Panc1 (cell line): ENCODE data around the gene RBMS1. TPM values are rescaled to one million over a fixed set of nuclear protein-coding genes. Genes with fewer than 3 reads are reported as not detected.

ENCODE experiments used
- ATAC-seq: fragments of 200-7000 bp; cut with Tn5 transposase; 2 replicates; pipeline ENCODE4 v1.9.1; 2020; ENCODE audit warnings: mild to moderate bottlenecking, moderate library complexity
- BruUV-seq: library from RNA; stranded (reverse); fragments of 400-500 nt; replicated peaks from 2 replicates; lab custom pipeline; 2021; lab: Mats Ljungman, UMichigan
- CTCF ChIA-PET: fragments of 300-600 bp; sonication (Branson Sonifier 250); formaldehyde crosslinking; loops from one replicate; lab custom pipeline; 2022; ENCODE audit warnings: antibody characterized with exemption; lab: Charles Lee
- POLR2A ChIA-PET: fragments of 300-600 bp; sonication (Branson Sonifier 250); formaldehyde crosslinking; loops from one replicate; lab custom pipeline; 2022; ENCODE audit warnings: antibody characterized with exemption; lab: Charles Lee
- DNase-seq: peaks from one replicate; pipeline ENCODE4 v3.0.0-alpha.2; 2010; ENCODE audit warnings: low read depth, low spot score
- H3K27ac ChIP-seq: 2 replicates; pipeline ENCODE4 v1.5.1; 2011; ENCODE audit warnings: mild to moderate bottlenecking, low read length, inconsistent platforms
- H3K27me3 ChIP-seq: fragments of 200-500 bp; sonication (Bioruptor generic); 2 replicates; pipeline ENCODE4 v1.6.0; 2014; ENCODE audit warnings: low read length, inconsistent platforms; ENCODE audit not compliant: control insufficient read depth, insufficient read depth
- H3K36me3 ChIP-seq: fragments of 200-500 bp; sonication (Bioruptor generic); 2 replicates; pipeline ENCODE4 v1.5.1; 2014; ENCODE audit warnings: inconsistent platforms, mild to moderate bottlenecking, low read length, moderate library complexity; ENCODE audit not compliant: control insufficient read depth, insufficient read depth
- H3K4me1 ChIP-seq: 2 replicates; pipeline ENCODE4 v1.5.1; 2011; ENCODE audit warnings: inconsistent platforms, mild to moderate bottlenecking, low read length, moderate library complexity; ENCODE audit not compliant: control insufficient read depth, insufficient read depth
- H3K4me3 ChIP-seq, 2 experiments: 2 replicates each; pipeline ENCODE4 v1.5.1; 2011 to 2012; ENCODE audit warnings: low read depth in 2 of 2, low read length in 2 of 2, mild to moderate bottlenecking in 2 of 2, inconsistent platforms in 1 of 2, moderate library complexity in 1 of 2
- H3K9me3 ChIP-seq: fragments of 200-500 bp; sonication (Bioruptor generic); 2 replicates; pipeline ENCODE4 v1.5.1; 2014; ENCODE audit warnings: low read depth, mild to moderate bottlenecking, inconsistent platforms, low read length, moderate library complexity; ENCODE audit not compliant: control insufficient read depth, insufficient read depth
- POLR2AphosphoS5 ChIP-seq: IDR thresholded peaks from 2 replicates; pipeline ENCODE4 v1.6.1; 2012; ENCODE audit warnings: mild to moderate bottlenecking, low read depth, low read length, moderate library complexity
- SIN3A ChIP-seq: IDR thresholded peaks from 2 replicates; pipeline ENCODE4 v1.6.1; 2012; ENCODE audit warnings: low read depth, mild to moderate bottlenecking, low read length, moderate library complexity, borderline replicate concordance; ENCODE audit not compliant: insufficient read depth
- TCF7L2 ChIP-seq: IDR thresholded peaks from 2 replicates; pipeline ENCODE4 v1.6.1; 2011; ENCODE audit warnings: mild to moderate bottlenecking, low read depth, low read length, inconsistent platforms
- in situ Hi-C: cut with HindIII; loops from 2 replicates; pipeline ENCODE4 v1.10.0; 2016; ENCODE audit warnings: low sequenced_read_pairs, low pct_unique_long_range_greater_than_20kb
- intact Hi-C: fragments of 100-400 bp; cut with micrococcal nuclease; formaldehyde crosslinking; loops from one replicate; pipeline ENCODE4 v1.10.0; 2022; ENCODE audit not compliant: unreplicated experiment
- total RNA-seq: library from RNA; stranded (reverse); gene quantifications from one replicate; pipeline ENCODE4 v1.2.1, GENCODE V29; 2021; ENCODE audit not compliant: unreplicated experiment
- TF ChIP-seq, protein P1 (sequence below), 2 experiments: IDR thresholded peaks; 2 replicates each; pipeline ENCODE4 v1.6.1; 2011 to 2012; ENCODE audit warnings: low read depth in 2 of 2, control low read depth in 1 of 2, low read length in 1 of 2, mild to moderate bottlenecking in 1 of 2, moderate library complexity in 1 of 2; ENCODE audit not compliant: insufficient read depth in 1 of 2
- TF ChIP-seq, protein P2 (sequence below): fragments of 450-650 bp; IDR thresholded peaks from 2 replicates; pipeline ENCODE4 v1.5.1; 2017; ENCODE audit warnings: mild to moderate bottlenecking

The RBMS1 gene
- total RNA-seq, 1 experiment from 2014 or later, result 67.0 TPM

DNA sequence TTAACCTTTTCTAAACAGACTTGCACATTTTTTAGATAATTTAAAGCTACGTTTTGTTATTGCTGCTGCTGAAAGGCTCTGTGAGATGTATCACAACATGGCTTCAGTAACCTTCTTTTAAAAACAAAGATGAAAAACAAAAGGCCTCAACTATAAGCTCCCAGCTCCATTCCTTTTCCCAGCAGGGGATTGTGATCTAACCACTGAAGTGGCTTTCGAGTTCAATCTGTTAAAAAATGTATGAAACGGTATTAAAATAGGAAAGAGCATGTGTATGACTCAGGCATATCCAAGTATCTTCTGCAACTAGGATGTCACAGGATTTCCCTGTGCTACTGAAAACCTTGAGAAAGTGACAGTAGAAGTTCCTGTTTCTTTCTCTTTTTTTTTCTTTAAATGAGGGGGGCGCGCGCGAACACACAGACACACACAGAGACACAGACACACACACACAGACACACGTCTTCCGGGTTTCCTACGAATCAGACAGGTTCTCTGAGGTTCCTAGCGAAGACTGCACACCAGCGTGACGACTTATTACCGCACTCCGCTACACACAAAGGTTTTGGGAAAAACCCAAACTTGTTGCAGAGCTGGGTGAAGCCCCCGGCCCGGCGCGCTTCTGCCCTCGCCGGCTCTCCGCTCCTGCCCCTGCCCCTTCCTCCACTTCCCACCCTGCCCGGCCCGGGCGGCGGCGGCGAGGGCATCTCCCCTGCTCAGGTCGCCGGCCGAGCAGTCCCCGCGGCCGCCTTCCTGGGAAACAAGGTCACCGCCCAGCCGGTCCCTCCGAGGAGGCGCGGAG, 86.8 kb downstream of the RBMS1 start:
- ChIA-PET POLR2A (interaction anchor here (0.6 kb wide), 2 partner anchors 11 to 1903 kb away, joined by 3 read pairs; no protein-coding TSS in a partner anchor), CTCF (no interaction called here)
- peak overlapping the region; percentile 87 for H3K27ac ChIP-seq
- TF ChIP-seq TCF7L2, result no peak
- no peak for TF ChIP-seq POLR2AphosphoS5
- TF ChIP-seq SIN3A, result no peak
- TF ChIP-seq, protein P1, sequence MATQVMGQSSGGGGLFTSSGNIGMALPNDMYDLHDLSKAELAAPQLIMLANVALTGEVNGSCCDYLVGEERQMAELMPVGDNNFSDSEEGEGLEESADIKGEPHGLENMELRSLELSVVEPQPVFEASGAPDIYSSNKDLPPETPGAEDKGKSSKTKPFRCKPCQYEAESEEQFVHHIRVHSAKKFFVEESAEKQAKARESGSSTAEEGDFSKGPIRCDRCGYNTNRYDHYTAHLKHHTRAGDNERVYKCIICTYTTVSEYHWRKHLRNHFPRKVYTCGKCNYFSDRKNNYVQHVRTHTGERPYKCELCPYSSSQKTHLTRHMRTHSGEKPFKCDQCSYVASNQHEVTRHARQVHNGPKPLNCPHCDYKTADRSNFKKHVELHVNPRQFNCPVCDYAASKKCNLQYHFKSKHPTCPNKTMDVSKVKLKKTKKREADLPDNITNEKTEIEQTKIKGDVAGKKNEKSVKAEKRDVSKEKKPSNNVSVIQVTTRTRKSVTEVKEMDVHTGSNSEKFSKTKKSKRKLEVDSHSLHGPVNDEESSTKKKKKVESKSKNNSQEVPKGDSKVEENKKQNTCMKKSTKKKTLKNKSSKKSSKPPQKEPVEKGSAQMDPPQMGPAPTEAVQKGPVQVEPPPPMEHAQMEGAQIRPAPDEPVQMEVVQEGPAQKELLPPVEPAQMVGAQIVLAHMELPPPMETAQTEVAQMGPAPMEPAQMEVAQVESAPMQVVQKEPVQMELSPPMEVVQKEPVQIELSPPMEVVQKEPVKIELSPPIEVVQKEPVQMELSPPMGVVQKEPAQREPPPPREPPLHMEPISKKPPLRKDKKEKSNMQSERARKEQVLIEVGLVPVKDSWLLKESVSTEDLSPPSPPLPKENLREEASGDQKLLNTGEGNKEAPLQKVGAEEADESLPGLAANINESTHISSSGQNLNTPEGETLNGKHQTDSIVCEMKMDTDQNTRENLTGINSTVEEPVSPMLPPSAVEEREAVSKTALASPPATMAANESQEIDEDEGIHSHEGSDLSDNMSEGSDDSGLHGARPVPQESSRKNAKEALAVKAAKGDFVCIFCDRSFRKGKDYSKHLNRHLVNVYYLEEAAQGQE (IDR thresholded peaks at IDR 0.05; ENCODE audit: insufficient read depth in 1 of 2, low read depth in 2 of 2, low read length in 1 of 2), result no peak
- TF ChIP-seq, protein P2, sequence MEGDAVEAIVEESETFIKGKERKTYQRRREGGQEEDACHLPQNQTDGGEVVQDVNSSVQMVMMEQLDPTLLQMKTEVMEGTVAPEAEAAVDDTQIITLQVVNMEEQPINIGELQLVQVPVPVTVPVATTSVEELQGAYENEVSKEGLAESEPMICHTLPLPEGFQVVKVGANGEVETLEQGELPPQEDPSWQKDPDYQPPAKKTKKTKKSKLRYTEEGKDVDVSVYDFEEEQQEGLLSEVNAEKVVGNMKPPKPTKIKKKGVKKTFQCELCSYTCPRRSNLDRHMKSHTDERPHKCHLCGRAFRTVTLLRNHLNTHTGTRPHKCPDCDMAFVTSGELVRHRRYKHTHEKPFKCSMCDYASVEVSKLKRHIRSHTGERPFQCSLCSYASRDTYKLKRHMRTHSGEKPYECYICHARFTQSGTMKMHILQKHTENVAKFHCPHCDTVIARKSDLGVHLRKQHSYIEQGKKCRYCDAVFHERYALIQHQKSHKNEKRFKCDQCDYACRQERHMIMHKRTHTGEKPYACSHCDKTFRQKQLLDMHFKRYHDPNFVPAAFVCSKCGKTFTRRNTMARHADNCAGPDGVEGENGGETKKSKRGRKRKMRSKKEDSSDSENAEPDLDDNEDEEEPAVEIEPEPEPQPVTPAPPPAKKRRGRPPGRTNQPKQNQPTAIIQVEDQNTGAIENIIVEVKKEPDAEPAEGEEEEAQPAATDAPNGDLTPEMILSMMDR, result no peak
- DNase-seq, result no peak
- intact Hi-C loops (loop anchor here (10.0 kb wide), 1 partner anchor 568 kb away; no protein-coding TSS in a partner anchor), in situ Hi-C loops (no loop called here)
- H3K27me3 ChIP-seq, result no peaks in the 10 kb centered on the region
- ATAC-seq, result peak; percentile 53
- H3K36me3 ChIP-seq, result no peaks in the 10 kb centered on the region
- peak overlapping the region; percentile 64 to 84 for H3K4me3 ChIP-seq
- peaks cover 51% of the 10 kb centered on the region for H3K4me1 ChIP-seq
- BruUV-seq, result TSS peak; percentile 48
- H3K9me3 ChIP-seq, result no peaks in the 10 kb centered on the region

DNA sequence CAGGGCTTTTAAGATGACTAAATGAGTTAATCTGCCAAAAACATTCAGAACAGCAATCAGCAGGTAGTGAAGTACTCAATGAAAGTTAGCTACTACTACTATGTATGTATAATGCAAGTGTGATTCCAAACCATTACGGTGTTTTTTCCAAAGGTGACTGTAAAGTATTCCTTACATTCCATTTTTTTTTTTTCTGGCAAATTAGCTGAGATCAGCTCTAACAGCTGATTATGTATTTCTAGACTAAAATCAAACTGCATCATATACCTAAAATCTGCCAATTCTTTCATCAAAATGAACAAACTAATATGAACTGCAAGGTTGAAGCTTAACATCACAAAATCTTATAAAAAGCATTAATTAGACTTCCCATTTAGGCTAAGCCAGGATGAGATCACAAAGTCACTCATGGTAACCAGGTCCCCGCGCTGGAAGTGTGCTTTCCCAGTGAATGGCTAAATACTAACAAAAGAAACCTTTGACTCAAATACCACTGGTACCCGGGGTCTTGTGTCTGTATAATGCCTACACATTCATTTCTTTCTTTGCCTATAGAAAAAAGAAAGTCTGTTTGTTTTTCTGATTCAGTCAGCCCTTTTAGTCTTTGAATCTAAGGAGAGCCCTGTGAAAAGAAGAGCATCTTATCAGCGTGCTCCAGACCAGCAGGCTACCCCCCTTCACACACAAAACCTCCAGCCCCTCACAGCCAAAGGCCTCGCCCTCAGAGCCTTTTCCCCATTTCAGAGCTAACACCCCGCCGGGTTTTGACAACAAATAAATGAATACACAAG, 88.3 kb downstream of the RBMS1 start:
- H3K27ac ChIP-seq, result peak overlapping the region; percentile 87; the same call in 1 of the 2 replicates
- BruUV-seq, result no TSS peak
- ChIA-PET CTCF (interaction anchor here (0.7 kb wide), 2 partner anchors 115 to 160 kb away, joined by 3 to 4 read pairs; no protein-coding TSS in a partner anchor), POLR2A (interaction anchor here (0.6 kb wide), 1 partner anchor 13 kb away, joined by 5 read pairs; no protein-coding TSS in a partner anchor)
- no peaks in the 10 kb centered on the region for H3K9me3 ChIP-seq
- in situ Hi-C loops, result no loop called here
- no peak for DNase-seq
- intact Hi-C loops, result loop anchor here (10.0 kb wide), 1 partner anchor 570 kb away; no protein-coding TSS in a partner anchor
- no peaks in the 10 kb centered on the region for H3K27me3 ChIP-seq
- TF ChIP-seq, protein P2, result no peak
- TF ChIP-seq TCF7L2 (no peak), SIN3A (no peak)
- peaks cover 43% of the 10 kb centered on the region for H3K4me1 ChIP-seq
- ATAC-seq, result no peak
- no peaks in the 10 kb centered on the region for H3K36me3 ChIP-seq
- H3K4me3 ChIP-seq, result peak overlapping the region; percentile 64 to 84
